Pancreas (tissue), 10 donors: Measurements from ENCODE around the gene EFTUD2. TPM values are rescaled to one million over a fixed set of nuclear protein-coding genes. Genes with fewer than 3 reads are reported as not detected.

Source experiments
- ATAC-seq, 4 donors: fragments of 200-7000 bp; cut with Tn5 transposase; one replicate each; pipeline versions ENCODE4 v1.8.0 to v1.9.1; 2020; ENCODE audit warnings: mild to moderate bottlenecking in 4 of 4, moderate library complexity in 4 of 4
- DNase-seq, 6 donors: peaks; one replicate each; pipeline ENCODE4 v3.0.0-alpha.2; 2020
- FAIRE-seq: peaks from 2 replicates; lab custom pipeline; 2012; peaks lifted over from hg19 to GRCh38; lab: Jason Lieb, UNC
- H3K27ac ChIP-seq, 4 donors: fragments of 200-600 bp; sonication (generic); 1 replicate in 3 of 4; 2 replicates in 1 of 4; pipeline versions ENCODE4 v1.5.0 to v1.8.0; 2020
- H3K27me3 ChIP-seq, 4 donors: fragments of 200-600 bp; one replicate each; pipeline ENCODE4 v1.8.0; 2021
- H3K36me3 ChIP-seq, 3 donors: fragments of 200-600 bp; sonication (generic) in 1 of 3; one replicate each; pipeline versions ENCODE4 v1.5.0 to v1.8.0; 2020 to 2021
- H3K4me1 ChIP-seq, 3 donors: fragments of 200-600 bp; one replicate each; pipeline ENCODE4 v1.8.0; 2021
- H3K4me3 ChIP-seq, 4 donors: fragments of 200-600 bp; sonication (generic) in 2 of 4; one replicate each; pipeline versions ENCODE4 v1.5.0 to v1.8.0; 2020 to 2021
- H3K9me3 ChIP-seq, 4 donors: fragments of 200-600 bp; one replicate each; pipeline ENCODE4 v1.8.0; 2021
- WGBS, 2 donors: extraction: QIAGEN DNeasy Blood & Tissue Kit; methylation state at CpG; one replicate each; pipeline ENCODE4 v1.1.7; 2013; 5-methylcytosine and 5-hydroxymethylcytosine counted together
- intact Hi-C, 3 donors: fragments of 100-400 bp; cut with DNase I; formaldehyde crosslinking; loops; one replicate each; pipeline versions ENCODE4 v1.11.1 to v1.14.2; 2022
- polyA plus RNA-seq, 2 donors: library from polyadenylated mRNA; stranded (reverse); fragments of 200-250 nt; gene quantifications; one replicate each; pipeline ENCODE4 v1.2.3, GENCODE V29; 2013
- total RNA-seq, 6 donors: library from RNA; stranded (reverse); fragmentation: NEBNext Ultra II Directional in 4 of 6; extraction: Animal tissue kit (Norgen Biotek cat#: 25700) in 4 of 6; gene quantifications; one replicate each; pipeline versions ENCODE4 v1.2.1 to v1.2.4, GENCODE V29; 2021 to 2023
- TF ChIP-seq, protein P1 (sequence below), 4 donors: fragments of 200-600 bp; sonication (generic) in 3 of 4; IDR thresholded peaks; one replicate each; pipeline versions ENCODE4 v1.5.0 to v1.8.0; 2021; ENCODE audit warnings: antibody characterized with exemption in 4 of 4
- donor health status: healthy with polysubstance abuse.
- donor health status: DM: no; HTN: no; CAD: no; lungs with moderate emphysema.
- donor health status: DM: no; HTN: no; CAD: no.
- donor health status: control.
- donor health status: control.
- donor health status: Bipolar disorder and iron deficiency.
- donor health status: DM: yes; HTN: yes; CAD: no.
- donor health status: DM: no; HTN: no; CAD: no.
- donor health status: DM: no; HTN: no; CAD: no.
- donor health status: DM: yes; HTN: yes; CAD: no.

Gene EFTUD2
- total and polyA plus RNA-seq, 8 donors, result 18.8 to 42.7 (median 33.5) TPM

DNA sequence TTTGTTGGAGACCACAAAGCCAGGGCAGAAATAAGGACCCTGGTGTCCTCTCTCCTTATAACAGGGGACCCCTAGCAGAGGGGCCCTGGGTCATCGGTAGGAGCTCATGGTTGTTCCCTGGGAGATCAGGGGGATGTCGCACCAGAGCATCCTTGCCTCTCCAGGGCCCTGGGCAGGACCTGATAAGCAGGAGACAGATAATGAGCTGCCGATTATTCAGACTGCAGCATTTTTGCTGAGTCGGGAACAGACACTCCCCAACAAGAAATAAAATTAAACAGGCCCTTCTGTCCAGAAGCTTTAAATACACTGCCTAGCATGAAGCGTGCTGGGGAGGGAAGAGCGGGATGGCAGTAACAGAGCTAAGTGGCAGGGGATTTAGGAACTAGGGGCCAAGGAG, 31.4 kb upstream of the EFTUD2 start:
- FAIRE-seq (no peak), DNase-seq (peak in 2 of 6 donors; percentile 6 to 7), ATAC-seq (no peak)
- Histone ChIP-seq H3K4me3 (no peak overlapping the region), H3K36me3 (no peaks in the 10 kb centered on the region), H3K9me3 (no peaks in the 10 kb centered on the region), H3K27ac (no peak overlapping the region), H3K27me3 (no peaks in the 10 kb centered on the region), H3K4me1 (no peaks in the 10 kb centered on the region)
- WGBS, 2 donors, result 72 to 80% methylated on average over 6 of the region's 6 CpGs
- TF ChIP-seq, protein P1, sequence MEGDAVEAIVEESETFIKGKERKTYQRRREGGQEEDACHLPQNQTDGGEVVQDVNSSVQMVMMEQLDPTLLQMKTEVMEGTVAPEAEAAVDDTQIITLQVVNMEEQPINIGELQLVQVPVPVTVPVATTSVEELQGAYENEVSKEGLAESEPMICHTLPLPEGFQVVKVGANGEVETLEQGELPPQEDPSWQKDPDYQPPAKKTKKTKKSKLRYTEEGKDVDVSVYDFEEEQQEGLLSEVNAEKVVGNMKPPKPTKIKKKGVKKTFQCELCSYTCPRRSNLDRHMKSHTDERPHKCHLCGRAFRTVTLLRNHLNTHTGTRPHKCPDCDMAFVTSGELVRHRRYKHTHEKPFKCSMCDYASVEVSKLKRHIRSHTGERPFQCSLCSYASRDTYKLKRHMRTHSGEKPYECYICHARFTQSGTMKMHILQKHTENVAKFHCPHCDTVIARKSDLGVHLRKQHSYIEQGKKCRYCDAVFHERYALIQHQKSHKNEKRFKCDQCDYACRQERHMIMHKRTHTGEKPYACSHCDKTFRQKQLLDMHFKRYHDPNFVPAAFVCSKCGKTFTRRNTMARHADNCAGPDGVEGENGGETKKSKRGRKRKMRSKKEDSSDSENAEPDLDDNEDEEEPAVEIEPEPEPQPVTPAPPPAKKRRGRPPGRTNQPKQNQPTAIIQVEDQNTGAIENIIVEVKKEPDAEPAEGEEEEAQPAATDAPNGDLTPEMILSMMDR (IDR thresholded peaks at IDR 0.05), result no peak
- intact Hi-C loops, result no loop called here

DNA sequence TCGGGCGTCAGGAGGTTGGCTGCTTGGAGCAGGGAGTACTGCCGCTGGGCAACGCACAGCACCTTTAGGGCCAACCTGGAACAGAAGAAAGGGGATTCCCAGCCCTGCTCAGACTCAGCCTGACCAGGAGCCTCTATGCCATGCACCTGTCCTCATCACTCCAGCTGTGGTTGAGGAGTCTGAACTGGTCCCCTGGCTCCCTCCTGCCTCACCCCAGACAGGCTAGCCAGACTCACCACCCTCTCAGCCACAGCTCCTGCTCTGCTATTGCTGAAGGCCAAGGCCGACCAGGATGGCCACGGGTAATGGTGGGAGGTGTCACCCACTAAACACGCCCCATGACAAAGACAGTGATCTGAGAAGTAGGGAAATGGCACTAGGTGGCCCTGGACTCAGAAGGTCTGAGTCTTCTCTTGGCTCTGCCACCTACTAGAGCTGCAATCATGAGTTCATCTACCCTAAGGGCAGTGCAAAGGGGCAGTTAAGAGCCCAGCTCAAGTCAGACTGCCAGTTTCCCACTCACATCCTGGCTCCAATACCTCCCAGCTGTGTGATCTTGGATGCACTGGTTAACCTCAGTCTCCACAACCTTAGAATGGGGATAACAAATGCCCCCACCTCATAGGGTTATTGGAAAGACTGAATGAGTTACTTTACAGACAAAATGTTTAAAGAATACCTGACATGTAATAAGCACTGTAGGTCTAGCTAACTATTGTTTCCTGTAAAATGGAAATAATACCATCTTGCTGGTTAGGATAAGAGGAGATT, 29.9 kb upstream of the EFTUD2 start:
- no peaks in the 10 kb centered on the region for H3K36me3 ChIP-seq
- TF ChIP-seq, protein P1 (IDR thresholded peaks at IDR 0.05), result no peak
- no peak overlapping the region for H3K4me3 ChIP-seq
- H3K27ac ChIP-seq, result no peak overlapping the region
- no peaks in the 10 kb centered on the region for H3K27me3 ChIP-seq
- ATAC-seq (no peak), DNase-seq (peak in 1 of 6 donors; percentile 41), FAIRE-seq (no peak)
- H3K4me1 ChIP-seq, result no peaks in the 10 kb centered on the region
- intact Hi-C loops, result loop anchor here in 2 of 3 donors (10.0 kb wide), 2 partner anchors 96 to 186 kb away; no protein-coding TSS in a partner anchor
- no peaks in the 10 kb centered on the region for H3K9me3 ChIP-seq
- 82 to 83% methylated on average over 7 of the region's 7 CpGs for WGBS, 2 donors

DNA sequence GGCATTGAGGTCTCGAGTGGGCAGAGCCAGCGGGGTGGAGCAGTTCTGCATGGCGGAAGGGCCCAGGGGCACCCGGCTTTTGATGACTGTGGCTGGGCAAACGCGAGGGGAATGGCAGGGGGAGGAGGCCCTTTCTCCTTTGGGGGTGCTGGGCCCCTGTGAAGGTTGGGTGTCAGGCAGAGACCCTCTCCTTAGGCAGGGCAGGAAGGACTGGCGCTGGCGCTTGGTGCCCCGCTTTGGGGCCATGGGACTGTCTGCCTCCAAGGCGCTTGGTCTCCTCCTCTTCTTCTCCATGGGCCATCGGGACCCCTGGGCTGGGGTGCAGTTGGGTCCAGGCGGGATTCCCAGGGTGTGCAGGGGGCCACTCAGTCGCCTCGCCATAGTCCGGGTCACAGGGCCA, 28.9 kb upstream of the EFTUD2 start:
- no peaks in the 10 kb centered on the region for H3K4me1 ChIP-seq
- WGBS, 2 donors, result 95% methylated on average over 15 of the region's 15 CpGs
- no peak overlapping the region for H3K4me3 ChIP-seq
- intact Hi-C loops, result loop anchor here in 2 of 3 donors (10.0 kb wide), 2 partner anchors 97 to 187 kb away; no protein-coding TSS in a partner anchor
- DNase-seq (peak in 2 of 6 donors; percentile 36 to 51), FAIRE-seq (no peak), ATAC-seq (no peak)
- TF ChIP-seq, protein P1 (IDR thresholded peaks at IDR 0.05), result no peak
- no peaks in the 10 kb centered on the region for H3K9me3 ChIP-seq
- H3K27ac ChIP-seq, result no peak overlapping the region
- H3K27me3 ChIP-seq, result no peaks in the 10 kb centered on the region
- no peaks in the 10 kb centered on the region for H3K36me3 ChIP-seq

DNA sequence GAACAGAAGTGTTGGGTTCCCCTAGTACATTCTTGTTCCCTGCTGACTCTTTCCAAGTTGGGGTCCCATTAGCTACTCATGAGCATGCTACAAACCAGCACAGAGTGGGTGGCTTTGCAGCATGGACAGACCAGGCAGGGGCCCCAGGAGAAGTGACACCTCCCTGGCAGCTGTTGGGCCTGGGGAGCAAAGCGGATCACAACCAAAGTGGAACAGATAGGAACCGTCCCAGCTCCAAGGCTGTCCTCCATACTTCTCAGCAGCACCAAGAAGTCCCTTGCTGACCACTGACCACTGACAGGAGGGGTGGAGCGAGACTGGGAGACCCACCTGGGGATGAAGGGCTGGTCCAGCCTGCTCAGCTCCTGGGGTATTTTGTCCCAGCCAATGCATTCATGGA, 28.5 kb upstream of the EFTUD2 start:
- no peak overlapping the region for H3K4me3 ChIP-seq
- WGBS, 2 donors, result 96 to 98% methylated on average over 3 of the region's 3 CpGs
- intact Hi-C loops, result loop anchor here in 2 of 3 donors (10.0 kb wide), 2 partner anchors 97 to 187 kb away; no protein-coding TSS in a partner anchor
- FAIRE-seq (no peak), DNase-seq (peak in 1 of 6 donors; percentile 21), ATAC-seq (no peak)
- TF ChIP-seq, protein P1 (IDR thresholded peaks at IDR 0.05), result no peak
- H3K36me3 ChIP-seq, result no peaks in the 10 kb centered on the region
- H3K27ac ChIP-seq, result no peak overlapping the region
- H3K27me3 ChIP-seq, result no peaks in the 10 kb centered on the region
- H3K4me1 ChIP-seq, result no peaks in the 10 kb centered on the region
- no peaks in the 10 kb centered on the region for H3K9me3 ChIP-seq
